ENCODE data around the gene ITPR1.

- TF ChIP-seq POLR2A (IDR thresholded peaks at IDR 0.05) (no peak), CTCF (IDR thresholded peaks at IDR 0.05) (no peak), EP300 (IDR thresholded peaks at IDR 0.05) (no peak)
Observed at GRCh38 chr3:4647411-4647810, 154.3 kb downstream of the ITPR1 start.

Data from gastroesophageal sphincter (tissue), 3 donors.